ENCODE results near the gene ARHGEF3.

The ARHGEF3 gene

GRCh38 chr3:56706629-56707028, 95.1 kb downstream of the ARHGEF3 start:
- H2AFZ ChIP-seq (ENCODE audit: low read length): no peak overlapping the region

DNA sequence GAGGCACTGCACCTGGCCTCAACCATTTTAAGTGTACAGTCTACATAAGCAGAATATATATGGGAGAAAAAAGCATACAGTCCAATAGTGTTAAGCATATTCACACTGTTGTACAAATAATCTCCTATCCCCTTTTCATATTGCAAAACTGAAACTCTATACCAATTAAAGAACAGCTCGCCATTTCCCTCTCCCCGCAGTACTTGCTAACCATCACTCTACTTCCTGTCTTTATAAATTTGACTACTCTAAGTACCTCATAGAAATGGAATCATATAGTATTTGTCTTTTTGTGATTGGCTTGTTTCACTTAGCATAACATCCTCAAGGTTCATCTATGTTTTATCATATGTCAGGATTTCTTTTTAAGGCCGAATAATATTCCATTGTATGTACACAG, 97.0 kb downstream of the ARHGEF3 start:
- Histone ChIP-seq H3K4me1 (ENCODE audit: insufficient read depth, low read length, poor library complexity, severe bottlenecking) (no peaks in the 10 kb centered on the region), H3K9ac (ENCODE audit: low read depth, low read length, poor library complexity, severe bottlenecking) (no peak overlapping the region), H3K9me2 (replicated peaks; ENCODE audit: low read depth, low read length) (no peaks in the 10 kb centered on the region), H4K20me1 (ENCODE audit: insufficient read depth, low read length, poor library complexity, severe bottlenecking) (no peaks in the 10 kb centered on the region), H3K4me2 (ENCODE audit: low read depth, low read length, poor library complexity, severe bottlenecking) (no peak overlapping the region), H3K36me3 (ENCODE audit: insufficient read depth, low read length) (no peaks in the 10 kb centered on the region), H3K4me3 (ENCODE audit: low read length, poor library complexity, severe bottlenecking) (no peak overlapping the region), H3F3A (ENCODE audit: low read depth) (no peaks in the 10 kb centered on the region), H3K9me3 (ENCODE audit: insufficient read depth, low read depth, low read length) (no peaks in the 10 kb centered on the region), H3K79me2 (ENCODE audit: insufficient read depth, low read length) (no peaks in the 10 kb centered on the region), H2AFZ (ENCODE audit: low read length) (0 out of 2 replicates have a peak overlapping the region, but pooled peaks have one; percentile 21), H3K27me3 (ENCODE audit: insufficient read depth, low read length, poor library complexity, severe bottlenecking) (no peaks in the 10 kb centered on the region)
- no peak for TF ChIP-seq EZH2phosphoT487 (IDR thresholded peaks at IDR 0.05; ENCODE audit: borderline replicate concordance)
- TF ChIP-seq, protein P1, sequence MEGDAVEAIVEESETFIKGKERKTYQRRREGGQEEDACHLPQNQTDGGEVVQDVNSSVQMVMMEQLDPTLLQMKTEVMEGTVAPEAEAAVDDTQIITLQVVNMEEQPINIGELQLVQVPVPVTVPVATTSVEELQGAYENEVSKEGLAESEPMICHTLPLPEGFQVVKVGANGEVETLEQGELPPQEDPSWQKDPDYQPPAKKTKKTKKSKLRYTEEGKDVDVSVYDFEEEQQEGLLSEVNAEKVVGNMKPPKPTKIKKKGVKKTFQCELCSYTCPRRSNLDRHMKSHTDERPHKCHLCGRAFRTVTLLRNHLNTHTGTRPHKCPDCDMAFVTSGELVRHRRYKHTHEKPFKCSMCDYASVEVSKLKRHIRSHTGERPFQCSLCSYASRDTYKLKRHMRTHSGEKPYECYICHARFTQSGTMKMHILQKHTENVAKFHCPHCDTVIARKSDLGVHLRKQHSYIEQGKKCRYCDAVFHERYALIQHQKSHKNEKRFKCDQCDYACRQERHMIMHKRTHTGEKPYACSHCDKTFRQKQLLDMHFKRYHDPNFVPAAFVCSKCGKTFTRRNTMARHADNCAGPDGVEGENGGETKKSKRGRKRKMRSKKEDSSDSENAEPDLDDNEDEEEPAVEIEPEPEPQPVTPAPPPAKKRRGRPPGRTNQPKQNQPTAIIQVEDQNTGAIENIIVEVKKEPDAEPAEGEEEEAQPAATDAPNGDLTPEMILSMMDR (conservative IDR thresholded peaks at IDR 0.05; ENCODE audit: low read length): no peak

More at GRCh38 chr3:56706629-56707028, 95.1 kb downstream of the ARHGEF3 start:
- Histone ChIP-seq H3K27me3 (ENCODE audit: insufficient read depth, low read length, poor library complexity, severe bottlenecking) (no peaks in the 10 kb centered on the region), H3K9me3 (ENCODE audit: insufficient read depth, low read depth, low read length) (no peaks in the 10 kb centered on the region), H3K4me2 (ENCODE audit: low read depth, low read length, poor library complexity, severe bottlenecking) (no peak overlapping the region), H3K4me3 (ENCODE audit: low read length, poor library complexity, severe bottlenecking) (no peak overlapping the region), H3K9ac (ENCODE audit: low read depth, low read length, poor library complexity, severe bottlenecking) (no peak overlapping the region), H3F3A (ENCODE audit: low read depth) (no peaks in the 10 kb centered on the region), H3K36me3 (ENCODE audit: insufficient read depth, low read length) (no peaks in the 10 kb centered on the region), H3K4me1 (ENCODE audit: insufficient read depth, low read length, poor library complexity, severe bottlenecking) (peaks cover 10% of the 10 kb centered on the region), H3K79me2 (ENCODE audit: insufficient read depth, low read length) (no peaks in the 10 kb centered on the region), H3K9me2 (replicated peaks; ENCODE audit: low read depth, low read length) (no peaks in the 10 kb centered on the region), H4K20me1 (ENCODE audit: insufficient read depth, low read length, poor library complexity, severe bottlenecking) (no peaks in the 10 kb centered on the region)
- TF ChIP-seq, protein P1 (conservative IDR thresholded peaks at IDR 0.05; ENCODE audit: low read length): no peak
- no peak for TF ChIP-seq EZH2phosphoT487 (IDR thresholded peaks at IDR 0.05; ENCODE audit: borderline replicate concordance)

DNA sequence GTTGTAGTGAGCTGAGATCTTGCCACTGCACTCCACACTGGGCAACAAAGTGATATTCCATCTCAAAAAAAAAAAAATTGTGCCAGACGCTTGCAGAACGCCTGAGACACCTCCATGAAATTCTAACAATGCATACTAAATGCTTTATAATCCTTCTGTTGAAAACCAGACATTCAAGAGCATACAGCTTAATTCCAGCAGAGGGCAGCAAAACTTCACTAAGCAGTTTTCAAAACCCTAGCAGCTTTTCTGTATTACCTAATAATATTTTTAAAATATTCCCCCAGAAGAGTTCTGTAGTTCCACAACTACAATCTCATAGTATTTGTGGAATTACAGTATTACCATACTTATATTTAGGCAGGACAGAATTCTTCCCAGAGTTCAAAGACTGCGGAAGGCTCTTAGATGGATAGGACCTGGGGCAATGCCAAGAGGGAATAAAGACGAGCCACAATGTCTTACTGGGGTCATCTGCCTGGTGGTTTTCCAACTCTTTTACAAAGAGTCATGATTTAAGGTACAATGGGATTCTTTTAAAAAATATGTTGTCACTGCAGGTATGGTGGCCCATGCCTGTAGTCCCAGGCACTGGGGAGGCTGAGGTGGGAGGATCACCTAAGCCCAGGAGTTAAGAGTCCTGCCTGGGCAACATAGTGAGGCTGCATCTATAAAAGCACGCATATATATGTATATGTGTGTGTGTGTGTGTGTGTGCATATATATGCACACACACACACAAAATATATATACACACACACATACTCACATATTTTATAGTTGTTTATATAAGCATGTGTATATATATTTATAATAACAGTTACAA, 99.0 kb downstream of the ARHGEF3 start:
- Histone ChIP-seq H3K4me3 (ENCODE audit: low read length, poor library complexity, severe bottlenecking) (no peak overlapping the region), H3K36me3 (ENCODE audit: insufficient read depth, low read length) (no peaks in the 10 kb centered on the region), H3K4me2 (ENCODE audit: low read depth, low read length, poor library complexity, severe bottlenecking) (no peak overlapping the region), H3K27me3 (ENCODE audit: insufficient read depth, low read length, poor library complexity, severe bottlenecking) (no peaks in the 10 kb centered on the region), H3K9ac (ENCODE audit: low read depth, low read length, poor library complexity, severe bottlenecking) (no peak overlapping the region), H3K4me1 (ENCODE audit: insufficient read depth, low read length, poor library complexity, severe bottlenecking) (no peaks in the 10 kb centered on the region), H3K9me2 (replicated peaks; ENCODE audit: low read depth, low read length) (no peaks in the 10 kb centered on the region), H3K79me2 (ENCODE audit: insufficient read depth, low read length) (no peaks in the 10 kb centered on the region), H3F3A (ENCODE audit: low read depth) (no peaks in the 10 kb centered on the region), H2AFZ (ENCODE audit: low read length) (no peak overlapping the region), H3K9me3 (ENCODE audit: insufficient read depth, low read depth, low read length) (no peaks in the 10 kb centered on the region), H4K20me1 (ENCODE audit: insufficient read depth, low read length, poor library complexity, severe bottlenecking) (no peaks in the 10 kb centered on the region)
- TF ChIP-seq, protein P1 (conservative IDR thresholded peaks at IDR 0.05; ENCODE audit: low read length): peak; percentile 90
- TF ChIP-seq EZH2phosphoT487 (IDR thresholded peaks at IDR 0.05; ENCODE audit: borderline replicate concordance): no peak

Data from Loucy (cell line).